Liver (tissue), 9 donors: ENCODE measurements around the gene FBLN1. TPM values are rescaled to one million over a fixed set of nuclear protein-coding genes. Genes with fewer than 3 reads are reported as not detected.
A peak's percentile ranks its signal among the peaks of the same experiment; 100 is the strongest.

Experiments used
- DNase-seq: peaks from one replicate; pipeline ENCODE4 v3.0.0-alpha.2; 2017; ENCODE audit warnings: low spot score
- H3K27ac ChIP-seq, 2 donors: one replicate each; pipeline ENCODE4 v1.7.0; 2013; ENCODE audit warnings: inconsistent platforms in 2 of 2, low read length in 2 of 2, control low read depth in 1 of 2, low read depth in 1 of 2, mild to moderate bottlenecking in 1 of 2
- H3K27me3 ChIP-seq, 4 donors: one replicate each; pipeline versions ENCODE4 v1.6.1 to v1.7.0; 2013; ENCODE audit warnings: low read length in 3 of 4, inconsistent platforms in 1 of 4, mild to moderate bottlenecking in 1 of 4, moderate library complexity in 1 of 4; ENCODE audit not compliant: control insufficient read depth in 4 of 4, insufficient read depth in 4 of 4
- H3K36me3 ChIP-seq, 4 donors: one replicate each; pipeline versions ENCODE4 v1.6.1 to v1.7.0; 2013; ENCODE audit warnings: low read length in 3 of 4, mild to moderate bottlenecking in 3 of 4, low read depth in 1 of 4, moderate library complexity in 1 of 4; ENCODE audit not compliant: control insufficient read depth in 4 of 4, insufficient read depth in 3 of 4
- H3K4me1 ChIP-seq, 4 donors: one replicate each; pipeline versions ENCODE4 v1.6.1 to v1.7.0; 2013; ENCODE audit warnings: low read length in 3 of 4, mild to moderate bottlenecking in 3 of 4, moderate library complexity in 1 of 4; ENCODE audit not compliant: control insufficient read depth in 4 of 4, insufficient read depth in 4 of 4
- H3K4me3 ChIP-seq, 3 donors: one replicate each; pipeline versions ENCODE4 v1.6.1 to v1.7.0; 2013; ENCODE audit warnings: low read length in 3 of 3, control low read depth in 1 of 3, low read depth in 1 of 3, mild to moderate bottlenecking in 1 of 3
- H3K9ac ChIP-seq, 2 donors: one replicate each; pipeline ENCODE4 v1.7.0; 2013; ENCODE audit warnings: low read length in 2 of 2, mild to moderate bottlenecking in 2 of 2, moderate library complexity in 2 of 2, control low read depth in 1 of 2, low read depth in 1 of 2
- H3K9me3 ChIP-seq, 4 donors: one replicate each; pipeline versions ENCODE4 v1.6.1 to v1.7.0; 2013; ENCODE audit warnings: low read length in 3 of 4; ENCODE audit not compliant: control insufficient read depth in 4 of 4
- ATF3 ChIP-seq: IDR thresholded peaks from 2 replicates; pipeline ENCODE4 v1.6.1; 2016; ENCODE audit warnings: antibody characterized with exemption
- CTCF ChIP-seq: fragments of 150-350 bp; IDR thresholded peaks from 2 replicates; pipeline ENCODE4 v1.5.1; 2017; ENCODE audit warnings: improper control_type of control experiment, low read depth, low read length; ENCODE audit not compliant: missing input control
- FOXA1 ChIP-seq: IDR thresholded peaks from 2 replicates; pipeline ENCODE4 v1.6.1; 2016; ENCODE audit warnings: antibody characterized with exemption
- GABPA ChIP-seq, 2 donors: IDR thresholded peaks in 1 of 2; conservative IDR thresholded peaks in 1 of 2; 2 replicates each; pipeline ENCODE4 v1.6.1; 2016; ENCODE audit warnings: antibody characterized with exemption in 2 of 2, mild to moderate bottlenecking in 1 of 2, moderate library complexity in 1 of 2
- HNF4A ChIP-seq, 2 donors: conservative IDR thresholded peaks; 2 replicates each; pipeline ENCODE4 v1.6.1; 2016; ENCODE audit warnings: antibody characterized with exemption in 2 of 2, mild to moderate bottlenecking in 2 of 2
- HNF4G ChIP-seq: IDR thresholded peaks from 2 replicates; pipeline ENCODE4 v1.6.1; 2016; ENCODE audit warnings: antibody characterized with exemption
- JUND ChIP-seq, 2 donors: IDR thresholded peaks; 2 replicates each; pipeline ENCODE4 v1.6.1; 2016; ENCODE audit warnings: antibody characterized with exemption in 2 of 2
- RAD21 ChIP-seq, 2 donors: IDR thresholded peaks; 2 replicates each; pipeline ENCODE4 v1.6.1; 2016; ENCODE audit warnings: antibody characterized with exemption in 2 of 2, mild to moderate bottlenecking in 2 of 2
- REST ChIP-seq: IDR thresholded peaks from 2 replicates; pipeline ENCODE4 v1.6.1; 2016; ENCODE audit warnings: antibody characterized with exemption, mild to moderate bottlenecking
- RXRA ChIP-seq, 2 donors: IDR thresholded peaks; 2 replicates each; pipeline ENCODE4 v1.6.1; 2017 to 2018; ENCODE audit warnings: antibody characterized with exemption in 2 of 2, mild to moderate bottlenecking in 1 of 2
- SP1 ChIP-seq: IDR thresholded peaks from 2 replicates; pipeline ENCODE4 v1.6.1; 2018; ENCODE audit warnings: antibody characterized with exemption, mild to moderate bottlenecking
- TAF1 ChIP-seq: conservative IDR thresholded peaks from 2 replicates; pipeline ENCODE4 v1.6.1; 2016; ENCODE audit warnings: antibody characterized with exemption, mild to moderate bottlenecking
- YY1 ChIP-seq: IDR thresholded peaks from 2 replicates; pipeline ENCODE4 v1.6.1; 2016; ENCODE audit warnings: antibody characterized with exemption, mild to moderate bottlenecking
- WGBS: extraction: QIAGEN DNeasy Blood & Tissue Kit; methylation state at CpG from one replicate; pipeline ENCODE4 v1.1.7; 2013; 5-methylcytosine and 5-hydroxymethylcytosine counted together
- polyA plus RNA-seq, 2 donors: library from polyadenylated mRNA; stranded (reverse) in 1 of 2; unstranded in 1 of 2; fragments of 200-250 nt in 1 of 2; fragments of >200 nt in 1 of 2; fragmentation: Nextera tagmentation in 1 of 2; extraction: Ambion mirVana in 1 of 2; gene quantifications; one replicate each; pipeline versions ENCODE4 v1.2.1 to v1.2.3, GENCODE V29; 2013 to 2015
- total RNA-seq, 2 donors: library from RNA; depleted of rRNA; stranded (reverse); fragments of >200 nt; gene quantifications; one replicate each; pipeline ENCODE4 v1.2.3, GENCODE V29; 2014
- donor health status: healthy.
- donor health status: healthy.
- donor health status: healthy.
- donor health status: healthy.
- donor health status: healthy.

The FBLN1 gene
- total and polyA plus RNA-seq, 4 donors: 2.2 to 9.3 (median 6.3) TPM

- no peak for TF ChIP-seq RAD21 (IDR thresholded peaks at IDR 0.05)
- no peak for TF ChIP-seq JUND (IDR thresholded peaks at IDR 0.05)
- TF ChIP-seq HNF4A (conservative IDR thresholded peaks at IDR 0.05): no peak
Observed at GRCh38 chr22:45576273-45576625, 73.6 kb downstream of the FBLN1 start (continued).

- no peaks in the 10 kb centered on the region for H3K9me3 ChIP-seq
- H3K27me3 ChIP-seq: no peaks in the 10 kb centered on the region
- TF ChIP-seq ATF3 (no peak), GABPA (IDR thresholded peaks at IDR 0.05 in 1 of 2, conservative IDR thresholded peaks at IDR 0.05 in 1 of 2) (no peak), SP1 (no peak), HNF4A (conservative IDR thresholded peaks at IDR 0.05) (no peak), CTCF (no peak), REST (no peak), HNF4G (no peak), YY1 (no peak), JUND (IDR thresholded peaks at IDR 0.05) (no peak), FOXA1 (no peak), TAF1 (no peak)
- H3K4me3 ChIP-seq: no peak overlapping the region
- H3K27ac ChIP-seq: no peak overlapping the region
- WGBS: 91% methylated on average over 19 of the region's 19 CpGs
- H3K9ac ChIP-seq: no peak overlapping the region
- H3K4me1 ChIP-seq: peaks cover 0 to 3% (median 1%) of the 10 kb centered on the region in 4 donors
- H3K36me3 ChIP-seq: no peaks in the 10 kb centered on the region
- no peak for DNase-seq
Observed at GRCh38 chr22:45576730-45577464, 74.2 kb downstream of the FBLN1 start.

- Histone ChIP-seq H3K27me3 (no peaks in the 10 kb centered on the region), H3K36me3 (no peaks in the 10 kb centered on the region), H3K4me3 (no peak overlapping the region), H3K9ac (no peak overlapping the region), H3K4me1 (peaks cover 0 to 3% (median 1%) of the 10 kb centered on the region in 4 donors), H3K9me3 (no peaks in the 10 kb centered on the region), H3K27ac (no peak overlapping the region)
- TF ChIP-seq TAF1: no peak
- peak; percentile 95 for TF ChIP-seq CTCF
- TF ChIP-seq RAD21 (IDR thresholded peaks at IDR 0.05): peak; percentile 91 to 93
- TF ChIP-seq GABPA (IDR thresholded peaks at IDR 0.05 in 1 of 2, conservative IDR thresholded peaks at IDR 0.05 in 1 of 2): no peak
- no peak for TF ChIP-seq RXRA (IDR thresholded peaks at IDR 0.05)
- DNase-seq: peak; percentile 87
- WGBS: 27% methylated on average over 27 of the region's 27 CpGs
Observed at GRCh38 chr22:45577746-45578523, 75.3 kb downstream of the FBLN1 start.
